Endothelial cell (in vitro differentiated cells): Measurements from ENCODE around the gene RPRD1B. TPM values are rescaled to one million over a fixed set of nuclear protein-coding genes. Genes with fewer than 3 reads are reported as not detected.

Experiments
- DNase-seq: peaks from one replicate; pipeline ENCODE4 v3.0.0; 2021; ENCODE audit warnings: low spot score
- H3K27ac Mint-ChIP-seq: one replicate; pipeline ENCODE4 v1.8.0; 2021; ENCODE audit warnings: mixed read lengths, inconsistent platforms; ENCODE audit not compliant: unreplicated experiment
- H3K27me3 Mint-ChIP-seq: one replicate; pipeline ENCODE4 v1.8.0; 2021; ENCODE audit warnings: mild to moderate bottlenecking, moderate library complexity, mixed read lengths, inconsistent platforms; ENCODE audit not compliant: unreplicated experiment
- H3K36me3 Mint-ChIP-seq: one replicate; pipeline ENCODE4 v1.8.0; 2021; ENCODE audit warnings: mild to moderate bottlenecking, low read depth, mixed read lengths, inconsistent platforms; ENCODE audit not compliant: unreplicated experiment
- H3K4me1 Mint-ChIP-seq: one replicate; pipeline ENCODE4 v1.8.0; 2021; ENCODE audit warnings: mild to moderate bottlenecking, mixed read lengths, inconsistent platforms; ENCODE audit not compliant: unreplicated experiment
- H3K4me3 Mint-ChIP-seq: one replicate; pipeline ENCODE4 v1.8.0; 2021; ENCODE audit warnings: mild to moderate bottlenecking, mixed read lengths, inconsistent platforms; ENCODE audit not compliant: unreplicated experiment
- H3K9me3 Mint-ChIP-seq: one replicate; pipeline ENCODE4 v1.8.0; 2021; ENCODE audit warnings: mixed read lengths, inconsistent platforms; ENCODE audit not compliant: unreplicated experiment
- CTCF ChIP-seq: fragments of 200-600 bp; sonication (generic); IDR thresholded peaks from one replicate; pipeline ENCODE4 v1.5.0; 2021; ENCODE audit warnings: antibody characterized with exemption; ENCODE audit not compliant: unreplicated experiment
- total RNA-seq: library from RNA; stranded (reverse); fragmentation: NEBNext Ultra II Directional; extraction: Animal tissue kit (Norgen Biotek cat#: 25700); gene quantifications from one replicate; pipeline ENCODE4 v1.2.1, GENCODE V29; 2021; ENCODE audit not compliant: unreplicated experiment

Gene RPRD1B
- total RNA-seq, 1 donor from 2014 or later: 24.1 TPM

- no peak overlapping the region for H3K4me3 Mint-ChIP-seq
- no peak for DNase-seq
- H3K4me1 Mint-ChIP-seq: peaks cover 8% of the 10 kb centered on the region
- TF ChIP-seq CTCF: no peak
- H3K27ac Mint-ChIP-seq: peak overlapping the region; percentile 62
- H3K27me3 Mint-ChIP-seq: peaks cover 6% of the 10 kb centered on the region
- peaks cover 54% of the 10 kb centered on the region for H3K36me3 Mint-ChIP-seq
- no peaks in the 10 kb centered on the region for H3K9me3 Mint-ChIP-seq
Observed at GRCh38 chr20:38083338-38084048, 49.9 kb downstream of the RPRD1B start.

- peaks cover 52% of the 10 kb centered on the region for H3K36me3 Mint-ChIP-seq
- no peak for DNase-seq
- TF ChIP-seq CTCF: no peak
- no peak overlapping the region for H3K4me3 Mint-ChIP-seq
- no peaks in the 10 kb centered on the region for H3K9me3 Mint-ChIP-seq
- no peak overlapping the region for H3K27ac Mint-ChIP-seq
- H3K27me3 Mint-ChIP-seq: peaks cover 6% of the 10 kb centered on the region
- peaks cover 8% of the 10 kb centered on the region for H3K4me1 Mint-ChIP-seq
Observed at GRCh38 chr20:38084425-38084951, 50.9 kb downstream of the RPRD1B start.

GRCh38 chr20:38085026-38085425, 51.5 kb downstream of the RPRD1B start:
- Mint-ChIP-seq H3K9me3 (no peaks in the 10 kb centered on the region), H3K4me3 (no peak overlapping the region), H3K4me1 (peaks cover 8% of the 10 kb centered on the region), H3K27ac (no peak overlapping the region), H3K27me3 (peaks cover 4% of the 10 kb centered on the region), H3K36me3 (peaks cover 47% of the 10 kb centered on the region)
- DNase-seq: no peak
- no peak for TF ChIP-seq CTCF

- no peak overlapping the region for H3K4me3 Mint-ChIP-seq
- no peak for TF ChIP-seq CTCF
- H3K36me3 Mint-ChIP-seq: peaks cover 40% of the 10 kb centered on the region
- H3K4me1 Mint-ChIP-seq: peaks cover 8% of the 10 kb centered on the region
- peaks cover 7% of the 10 kb centered on the region for H3K27me3 Mint-ChIP-seq
- DNase-seq: no peak
- H3K9me3 Mint-ChIP-seq: no peaks in the 10 kb centered on the region
- H3K27ac Mint-ChIP-seq: no peak overlapping the region
Observed at GRCh38 chr20:38089500-38089899, 56.0 kb downstream of the RPRD1B start.

- no peak for TF ChIP-seq CTCF
- no peak overlapping the region for H3K27ac Mint-ChIP-seq
- peaks cover 7% of the 10 kb centered on the region for H3K27me3 Mint-ChIP-seq
- H3K4me3 Mint-ChIP-seq: no peak overlapping the region
- H3K36me3 Mint-ChIP-seq: peaks cover 35% of the 10 kb centered on the region
- no peaks in the 10 kb centered on the region for H3K9me3 Mint-ChIP-seq
- no peak for DNase-seq
- H3K4me1 Mint-ChIP-seq: peaks cover 13% of the 10 kb centered on the region
Observed at GRCh38 chr20:38090061-38090460, 56.5 kb downstream of the RPRD1B start.
